ENCODE results near the gene TBC1D19.
"Not testable (repeated sequence)": the region's sequence is repeated elsewhere in the genome, so short reads cannot be mapped to it uniquely, and the experiment has no call there.

The TBC1D19 gene

DNA sequence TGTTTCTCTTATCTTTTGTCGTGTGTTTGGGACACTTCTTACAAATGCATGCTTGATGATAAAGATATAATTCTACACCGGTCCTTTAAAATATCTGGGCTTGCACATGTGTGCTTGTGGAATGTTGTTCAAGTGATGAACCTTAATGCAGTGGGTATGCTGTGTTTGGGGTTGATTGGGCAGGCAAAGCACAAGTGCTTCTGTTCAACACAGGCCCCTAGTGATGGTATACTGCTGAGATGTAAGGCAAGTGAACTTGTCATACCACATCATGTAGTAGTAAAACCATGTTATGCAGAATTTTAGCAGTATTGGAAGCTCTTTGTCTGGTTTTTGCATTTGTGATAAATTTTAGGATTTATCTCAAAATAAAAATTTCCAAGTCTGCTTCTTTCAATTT, 23.9 kb downstream of the TBC1D19 start:
- DNase-seq: no peak

DNA sequence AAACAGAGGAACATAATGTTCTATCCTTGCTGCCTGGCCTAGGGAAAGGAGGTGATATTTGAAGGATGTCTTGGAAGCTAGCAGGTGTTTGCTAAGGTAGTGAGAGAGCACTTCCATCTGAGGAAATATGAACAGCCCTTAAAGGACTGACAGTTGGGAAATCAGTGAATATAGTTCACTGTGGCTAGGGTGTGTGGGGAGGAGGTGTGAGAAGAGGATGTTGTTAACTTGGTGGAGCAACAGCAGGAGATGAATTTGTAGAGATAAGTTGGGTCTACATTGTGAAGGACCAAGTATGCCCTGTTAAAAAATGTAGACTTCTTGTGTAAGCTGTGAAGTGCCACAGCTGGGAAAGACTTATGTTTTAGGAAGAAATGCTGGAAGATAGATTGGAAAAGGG, 25.5 kb downstream of the TBC1D19 start:
- no peak for DNase-seq

DNA sequence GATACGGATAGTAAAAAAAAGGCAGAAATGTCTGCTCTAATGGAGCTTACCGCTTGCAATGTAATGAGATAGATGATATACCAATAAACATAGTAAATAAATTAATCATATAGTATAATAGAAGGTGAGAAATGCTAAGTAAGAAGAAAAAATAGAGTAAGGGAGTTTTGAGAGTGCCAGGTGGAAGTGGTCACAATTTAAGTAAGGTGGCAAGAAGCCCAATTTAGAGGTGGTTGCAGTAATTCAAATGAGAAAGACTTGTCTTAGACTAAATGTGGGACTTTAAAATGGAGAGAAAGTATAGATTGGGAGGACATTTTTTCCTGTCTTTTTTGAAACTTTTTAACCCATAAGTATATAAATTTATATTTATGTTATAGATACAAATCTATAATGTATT, 26.0 kb downstream of the TBC1D19 start:
- no peak for DNase-seq

DNA sequence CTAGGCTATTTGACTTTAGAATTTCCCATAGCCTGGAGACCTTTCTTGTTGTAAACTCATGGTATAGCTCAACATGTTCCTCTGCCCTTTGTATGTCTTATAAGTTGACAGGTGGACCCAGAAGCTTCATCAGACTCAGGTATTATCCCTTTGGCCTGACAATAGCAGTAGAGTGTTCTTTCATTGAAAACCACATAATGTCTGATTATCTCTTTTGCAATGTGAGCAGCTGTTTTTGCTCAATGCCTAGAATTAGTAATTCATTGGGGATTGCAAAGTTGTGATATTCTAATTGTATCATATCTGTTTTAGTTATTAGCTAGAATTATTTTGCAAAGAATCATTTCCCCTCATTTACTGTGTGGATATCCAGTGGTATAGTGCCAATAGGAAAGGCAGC, 27.5 kb downstream of the TBC1D19 start:
- no peak for DNase-seq

DNA sequence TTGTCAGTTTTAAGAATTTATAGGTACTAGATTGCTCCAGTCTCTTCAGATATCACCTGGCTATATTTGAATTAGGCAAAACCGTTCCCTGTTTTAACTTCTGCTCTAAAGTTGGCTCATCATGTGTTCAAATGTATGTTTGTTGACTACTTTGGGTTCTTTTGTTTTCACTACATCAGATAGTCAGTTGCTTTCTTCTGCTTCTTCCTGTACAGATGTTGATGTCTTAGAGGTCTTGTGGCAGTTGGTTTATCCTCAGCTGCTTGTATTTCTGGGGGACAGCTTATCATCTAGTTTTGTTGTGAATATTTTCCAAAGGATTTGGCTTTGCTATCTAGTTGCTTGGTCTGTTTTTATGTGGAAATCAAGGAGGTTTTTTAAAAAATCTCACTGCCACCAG, 28.0 kb downstream of the TBC1D19 start:
- DNase-seq: no peak

DNA sequence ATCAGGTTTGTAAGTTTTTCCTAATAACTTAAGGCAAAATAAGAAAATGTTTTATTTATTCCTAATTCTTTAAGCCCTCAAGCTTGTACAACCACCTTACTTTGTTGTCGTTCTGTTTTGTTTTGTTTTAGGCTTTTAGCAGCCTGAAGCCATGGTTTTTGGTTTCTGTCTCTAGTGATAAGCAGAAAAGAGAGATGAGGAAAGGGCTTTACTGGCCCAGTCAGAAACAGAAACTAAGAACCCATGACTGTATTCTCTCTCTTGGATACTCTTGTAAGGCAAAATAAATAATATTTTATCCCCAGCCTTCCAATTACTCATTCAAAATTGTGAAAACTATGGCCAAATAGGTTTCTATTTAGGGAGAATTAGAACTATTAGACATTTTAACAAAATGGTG, 29.4 kb downstream of the TBC1D19 start:
- no peak for DNase-seq

DNA sequence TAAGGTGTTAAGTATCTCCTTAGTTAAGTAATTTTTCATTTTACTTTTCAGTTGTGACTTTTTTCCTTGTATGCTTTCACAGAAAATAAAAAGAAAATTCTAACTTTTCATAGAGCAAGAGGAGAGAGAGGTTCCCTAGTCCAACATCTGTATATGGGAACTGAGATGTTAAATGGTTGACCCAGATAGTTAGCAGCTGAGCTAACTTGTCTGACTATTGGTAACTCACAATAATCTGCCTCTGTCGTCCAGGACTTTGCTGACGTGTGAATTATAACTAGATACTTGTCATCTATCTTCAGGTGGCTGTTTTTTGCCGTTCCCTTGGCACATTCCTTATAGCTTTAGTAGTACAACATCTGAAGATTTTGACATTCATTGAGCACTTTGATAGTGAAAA, 29.9 kb downstream of the TBC1D19 start:
- no peak for DNase-seq

DNA sequence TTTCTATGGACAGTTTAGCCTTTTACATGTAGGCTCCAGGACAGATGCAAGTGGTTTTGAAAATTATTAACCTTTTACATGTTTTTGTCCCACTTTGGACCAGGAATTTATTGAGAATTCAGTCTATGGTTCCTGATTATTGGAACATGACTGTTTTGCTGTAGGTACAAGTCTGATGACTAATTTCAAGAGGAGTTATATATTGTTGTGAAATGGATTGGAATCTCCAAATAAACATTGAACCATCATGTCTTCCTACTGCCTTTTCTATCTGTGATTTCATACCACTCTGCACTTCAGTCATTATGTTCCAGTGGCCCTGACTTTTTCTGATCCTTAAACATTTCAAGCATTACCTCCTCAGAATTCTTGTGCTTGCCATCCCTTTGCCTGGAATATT, 35.9 kb downstream of the TBC1D19 start:
- DNase-seq: no peak

DNA sequence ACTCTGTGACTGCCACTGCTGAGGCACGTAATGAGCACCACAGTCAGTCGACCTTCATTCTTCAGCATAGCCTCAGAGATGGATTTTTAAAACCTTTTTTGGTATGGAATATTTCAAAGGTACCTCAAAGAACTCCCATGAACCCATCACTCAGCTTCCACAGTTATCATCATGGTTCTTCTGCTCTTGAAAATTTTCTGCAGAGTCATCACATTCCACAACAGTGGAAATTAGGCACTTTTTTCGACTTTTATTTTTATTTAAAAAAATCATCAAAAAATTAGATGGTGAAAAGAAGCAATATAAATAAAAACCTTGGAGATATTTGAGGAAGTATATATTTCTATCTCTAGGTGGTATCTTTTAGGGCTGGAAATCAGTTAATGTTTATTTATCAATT, 37.5 kb downstream of the TBC1D19 start:
- no peak for DNase-seq

DNA sequence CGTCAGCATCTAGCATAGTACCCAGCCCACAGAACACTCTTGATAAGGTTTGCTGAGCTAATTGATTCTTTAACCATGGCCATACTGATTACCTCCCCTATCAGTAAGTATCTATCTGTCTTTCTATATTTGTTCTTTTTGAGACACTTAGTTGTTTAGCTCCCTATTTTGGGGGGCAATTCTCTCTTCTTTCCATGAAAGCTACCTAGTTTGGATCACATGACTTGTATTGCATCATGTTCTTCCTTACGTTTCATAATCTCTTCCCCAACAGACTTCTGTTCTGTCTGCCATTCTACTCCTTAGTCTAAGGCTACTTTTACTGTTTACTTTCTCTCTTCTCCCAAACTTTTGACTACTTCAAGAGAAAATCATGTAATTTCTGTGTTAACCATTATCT, 39.0 kb downstream of the TBC1D19 start:
- DNase-seq: no peak

DNA sequence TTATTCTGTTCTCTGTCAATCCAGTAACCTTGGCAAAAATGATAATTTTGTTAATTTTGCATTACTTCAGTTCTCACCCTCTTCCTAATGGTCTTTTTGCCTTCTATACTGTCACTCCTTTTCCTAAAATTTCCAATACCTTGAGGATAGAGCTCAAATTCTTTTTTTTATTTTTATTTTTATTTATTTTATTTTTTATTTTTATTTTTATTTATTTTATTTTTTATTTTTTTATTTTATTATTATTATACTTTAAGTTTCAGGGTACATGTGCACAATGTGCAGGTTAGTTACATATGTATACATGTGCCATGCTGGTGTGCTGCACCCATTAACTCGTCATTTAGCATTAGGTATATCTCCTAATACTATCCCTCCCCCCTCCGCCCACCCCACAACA, 42.8 kb downstream of the TBC1D19 start:
- not testable (repeated sequence) for DNase-seq

DNA sequence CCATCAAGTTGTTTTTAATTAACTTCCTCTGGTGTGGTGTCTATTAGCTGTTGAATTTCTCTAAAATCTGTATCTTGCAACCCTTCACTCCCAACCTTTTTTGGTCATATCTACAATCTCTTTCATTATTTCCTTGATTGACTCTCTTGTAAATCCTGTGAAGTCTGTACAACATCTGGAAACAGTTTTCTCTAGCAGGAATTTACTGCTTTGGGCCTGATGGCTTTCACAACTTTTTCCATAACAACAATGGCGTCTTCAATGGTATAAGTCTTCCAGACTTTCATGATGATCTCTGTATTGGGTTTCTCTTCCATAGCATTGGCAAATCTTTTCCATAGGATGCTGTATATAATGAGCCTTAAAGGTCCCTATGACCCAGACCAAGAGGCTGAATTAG, 49.0 kb downstream of the TBC1D19 start:
- no peak for DNase-seq

DNA sequence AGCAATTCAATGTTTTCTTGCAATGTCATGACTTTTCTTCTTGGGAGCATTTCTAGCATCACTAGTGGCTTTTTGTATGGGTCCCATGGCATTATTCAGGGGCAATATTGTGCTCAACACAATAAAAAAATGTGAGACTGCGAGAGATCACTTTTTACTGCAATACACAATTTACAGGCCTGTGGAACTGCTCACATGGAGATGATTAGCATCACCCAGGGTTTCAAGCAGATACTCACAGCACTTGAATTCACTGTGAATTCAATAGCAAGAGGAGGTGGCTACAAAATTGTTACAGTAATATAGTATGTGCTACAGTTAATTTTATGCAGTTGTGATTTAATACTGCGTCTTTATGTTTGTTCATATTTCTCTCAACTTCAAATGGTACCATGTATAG, 50.4 kb downstream of the TBC1D19 start:
- DNase-seq: no peak

DNA sequence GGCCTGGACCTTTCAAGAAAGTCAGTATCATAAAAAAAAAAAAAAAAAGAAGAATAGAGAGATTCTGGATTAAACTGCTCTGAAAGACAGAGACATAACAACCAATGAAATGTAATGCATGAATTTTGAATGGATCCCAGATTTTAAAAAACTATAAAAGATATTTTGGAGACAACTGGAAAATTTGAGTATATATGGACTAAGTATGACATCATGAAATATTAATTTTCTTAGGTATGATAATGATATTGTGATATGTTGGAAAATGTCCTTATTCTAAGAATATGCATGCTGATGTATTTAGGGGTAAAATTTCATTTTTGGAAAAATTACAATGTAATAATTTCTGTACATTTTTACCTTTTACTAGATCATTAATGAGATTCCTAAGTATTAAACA, 52.6 kb downstream of the TBC1D19 start:
- no peak for DNase-seq

DNA sequence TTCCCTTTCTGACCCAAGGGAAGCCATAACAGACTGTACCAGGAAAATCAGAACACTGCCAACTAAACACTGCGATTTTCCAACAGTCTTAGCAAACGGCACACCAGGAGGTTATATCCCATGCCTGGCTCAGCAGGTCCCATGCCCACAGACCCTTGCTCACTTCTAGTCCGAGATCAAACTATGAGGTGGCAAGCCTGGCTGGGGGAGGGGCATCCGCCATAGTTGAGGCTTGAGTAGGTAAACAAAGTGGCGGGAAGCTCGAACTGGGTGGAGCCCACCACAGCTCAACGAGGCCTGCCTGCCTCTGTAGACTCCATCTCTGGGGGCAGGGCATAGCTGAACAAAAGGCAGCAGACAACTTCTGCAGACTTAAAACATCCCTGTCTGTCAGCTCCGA, 56.8 kb downstream of the TBC1D19 start:
- DNase-seq: not testable (repeated sequence)

DNA sequence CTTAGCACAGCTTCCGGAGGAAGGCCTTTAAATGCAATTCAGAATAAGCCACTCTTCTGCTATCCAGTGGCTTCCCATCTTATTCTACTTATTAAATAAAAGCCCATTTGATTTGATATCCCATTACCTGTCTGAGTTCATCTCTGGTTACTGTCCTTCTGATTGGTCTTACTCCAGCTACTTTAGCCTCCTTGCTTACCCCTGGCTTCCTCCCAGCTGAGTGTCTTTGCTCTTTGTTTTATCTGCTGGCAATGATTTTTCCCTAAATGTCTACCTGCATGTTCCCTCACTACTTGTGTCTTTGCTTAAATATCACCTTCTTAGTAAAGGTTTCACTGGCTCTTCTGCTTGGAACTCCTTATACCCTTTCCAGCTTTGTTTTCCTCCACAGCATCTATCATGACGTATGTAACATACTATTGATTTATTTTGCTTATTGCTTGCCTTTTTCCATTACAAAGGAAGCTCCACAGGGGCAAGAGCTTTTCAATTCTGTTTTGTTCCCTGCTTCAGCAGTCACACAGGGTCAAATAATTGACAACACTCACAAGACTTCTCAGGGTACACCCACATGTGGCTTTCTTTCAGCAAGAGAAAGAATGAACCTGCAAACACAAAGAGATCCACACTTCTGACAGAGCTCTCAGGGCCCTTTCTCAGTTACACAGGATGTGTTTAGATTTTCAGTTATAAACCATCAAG, 63.8 kb downstream of the TBC1D19 start:
- DNase-seq: no peak

DNA sequence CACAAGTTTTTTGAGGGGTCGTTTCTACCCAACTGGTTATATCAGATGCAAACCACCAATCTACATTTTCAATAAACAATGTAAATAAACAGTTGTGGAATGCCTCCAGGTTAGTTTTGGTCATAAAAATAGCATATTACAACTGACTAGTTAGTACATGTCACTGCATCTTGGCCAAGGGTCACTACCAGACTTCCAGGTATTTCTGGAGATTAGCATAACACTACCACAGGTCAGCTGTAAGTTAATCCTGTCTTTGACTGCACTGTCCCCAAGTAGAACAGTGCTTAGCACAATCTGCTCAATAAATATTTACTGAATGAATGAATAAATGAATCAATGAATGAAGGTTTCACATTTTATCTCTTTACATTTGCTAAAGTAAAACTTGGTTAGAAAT, 64.4 kb downstream of the TBC1D19 start:
- DNase-seq: no peak

DNA sequence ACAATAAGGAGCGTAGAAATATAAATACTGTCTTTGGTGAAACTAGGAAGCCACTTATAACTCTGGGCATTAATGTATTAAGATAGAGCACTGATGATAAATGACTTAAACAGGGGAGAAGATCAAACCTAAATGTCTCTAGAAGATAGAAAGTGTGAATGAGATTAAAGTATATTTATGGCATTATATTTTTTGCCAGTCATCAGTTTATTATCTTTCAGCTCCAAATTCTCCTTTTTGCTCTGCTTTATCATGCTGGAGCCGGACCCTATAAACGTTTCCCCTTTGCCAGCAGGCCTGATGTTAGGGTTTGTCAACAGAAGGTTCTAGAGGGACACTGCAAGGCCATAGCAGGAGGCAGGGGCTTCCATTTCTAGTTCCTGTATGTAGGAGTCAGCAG, 76.4 kb downstream of the TBC1D19 start:
- DNase-seq: no peak

DNA sequence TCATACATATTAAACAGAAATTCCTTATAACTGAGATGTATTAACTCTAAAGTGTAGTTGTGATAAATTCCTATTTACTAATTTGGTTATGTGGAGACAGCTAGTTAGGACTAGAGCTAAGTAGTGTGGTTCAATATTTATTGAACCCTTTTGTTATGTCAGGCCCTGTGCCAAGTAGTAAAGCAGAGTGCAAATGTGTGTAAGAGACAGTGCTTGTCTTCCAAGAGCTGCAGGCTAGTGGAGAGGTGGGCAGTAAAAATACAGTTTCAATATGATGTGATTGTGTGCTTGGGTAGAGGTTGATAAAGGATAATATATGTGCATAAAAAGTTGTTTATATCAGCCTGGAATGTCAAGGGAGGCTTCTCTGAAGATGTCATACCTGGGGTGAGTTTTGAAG, 80.0 kb downstream of the TBC1D19 start:
- DNase-seq: no peak

DNA sequence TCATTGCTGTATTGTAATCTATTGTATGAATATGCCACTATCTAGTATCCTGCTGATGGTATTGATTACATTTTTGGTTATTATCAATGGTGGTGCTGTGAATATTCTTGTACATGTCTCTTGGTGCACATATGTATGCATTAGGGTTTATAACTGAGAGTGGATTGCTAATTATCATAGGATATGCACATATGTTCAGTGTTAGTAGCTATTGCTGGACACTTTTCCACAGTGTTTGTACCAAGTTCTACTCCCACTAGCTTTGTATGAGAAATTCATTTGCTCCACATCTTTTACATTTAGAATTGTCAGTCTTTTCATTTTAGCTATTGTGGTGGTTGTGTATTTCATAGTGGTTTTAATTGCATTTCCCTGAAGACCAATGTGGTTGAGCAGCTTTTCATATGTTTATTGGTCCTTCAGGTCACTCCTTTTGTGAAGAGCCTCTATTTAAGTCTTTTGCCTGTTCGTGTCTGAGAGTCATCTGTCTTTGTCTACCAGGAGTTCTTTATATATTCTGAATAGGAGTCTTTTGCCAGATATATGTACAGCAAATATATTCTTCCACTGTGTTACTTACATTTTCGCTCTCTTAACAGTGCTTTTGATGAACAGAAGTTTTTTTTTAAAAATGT, 87.1 kb downstream of the TBC1D19 start:
- peak in 1 of 2 experiments; percentile 13 for DNase-seq

DNA sequence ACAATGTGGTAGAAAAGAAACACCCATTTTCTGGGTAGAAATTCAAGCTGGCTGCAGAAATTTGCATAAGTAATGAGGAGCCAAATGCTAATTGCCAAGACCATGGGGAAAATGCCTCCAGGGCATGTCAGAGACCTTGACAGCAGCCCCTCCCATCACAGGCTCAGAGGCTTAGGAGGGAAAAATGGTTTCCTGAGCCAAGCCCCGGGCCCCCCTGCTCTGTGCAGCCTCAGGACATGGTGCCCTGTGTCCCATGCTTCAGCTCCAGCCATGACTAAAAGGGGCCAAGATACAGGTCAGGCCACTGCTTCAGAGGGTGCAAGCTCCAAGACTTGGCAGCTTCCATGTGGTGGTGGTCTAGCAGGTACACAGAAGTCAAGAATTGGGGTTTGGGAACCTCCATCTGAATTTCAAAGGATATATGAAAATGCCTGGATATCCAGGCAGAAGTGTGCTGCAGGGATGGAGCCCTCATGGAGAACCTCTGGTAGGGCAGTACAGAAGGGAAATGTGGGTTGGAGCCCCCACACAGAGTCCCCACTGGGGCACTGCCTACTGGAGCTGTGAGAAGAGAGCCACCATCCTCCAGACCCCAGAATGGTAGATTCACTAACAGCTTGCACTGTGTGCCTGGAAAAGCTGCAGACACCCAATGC, 95.3 kb downstream of the TBC1D19 start:
- not testable (repeated sequence) for DNase-seq

DNA sequence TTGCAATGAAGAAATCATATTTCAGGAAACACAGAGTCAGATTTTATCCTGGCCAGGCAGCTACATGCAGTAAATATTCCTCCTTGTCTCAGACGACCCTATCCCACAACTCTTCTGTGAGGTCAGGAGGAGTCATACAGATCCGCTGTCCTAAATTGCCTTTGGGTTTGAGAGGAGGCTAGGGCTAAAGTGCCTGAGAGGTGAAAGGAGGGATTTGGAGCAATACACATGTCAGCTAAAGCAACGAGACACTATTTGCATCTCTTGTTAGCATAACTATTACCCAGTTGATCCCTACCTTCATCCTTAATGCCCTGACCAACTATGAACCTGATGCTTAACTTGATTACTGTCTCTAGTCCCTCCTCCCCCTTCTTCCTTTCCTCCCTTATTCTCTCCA, 98.6 kb downstream of the TBC1D19 start:
- DNase-seq: no peak

DNA sequence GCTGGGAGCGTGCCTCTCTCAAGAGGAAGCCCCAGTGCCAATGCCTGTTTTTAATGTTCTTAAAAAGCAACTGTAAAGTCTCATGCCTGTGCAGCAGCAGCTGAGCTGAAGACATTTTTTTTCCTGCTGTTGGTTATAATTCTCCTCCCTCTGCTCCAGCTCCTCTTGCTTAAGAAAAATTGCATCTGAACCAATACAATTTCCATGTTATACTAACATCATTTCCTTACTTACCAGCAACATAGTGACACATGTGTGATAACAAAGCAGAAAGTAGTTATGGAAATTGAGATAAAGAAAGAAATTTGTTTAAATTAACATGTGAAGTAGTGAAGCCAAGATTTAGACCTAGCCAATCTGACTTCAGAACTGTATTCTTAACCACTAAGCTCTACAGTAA, 101.4 kb downstream of the TBC1D19 start:
- no peak for DNase-seq

DNA sequence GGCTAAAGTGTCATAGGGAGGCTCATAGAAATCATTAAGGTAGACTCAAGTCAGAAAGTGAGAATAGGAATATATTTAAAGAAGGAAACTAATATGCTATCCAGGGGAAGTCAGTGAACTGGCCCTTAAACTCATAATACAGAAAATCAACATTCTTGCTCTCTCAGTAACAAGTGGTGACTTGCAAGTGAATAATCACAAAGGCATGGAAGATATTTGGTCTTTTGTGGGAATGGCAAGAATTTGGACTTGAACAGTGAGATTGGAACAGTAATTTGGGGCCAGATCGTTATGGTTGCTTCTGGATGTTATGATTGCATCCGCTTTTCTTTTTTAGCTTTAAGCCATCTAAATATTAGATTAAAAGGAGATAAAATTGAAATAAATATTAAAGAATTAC, 103.8 kb downstream of the TBC1D19 start:
- no peak for DNase-seq

DNA sequence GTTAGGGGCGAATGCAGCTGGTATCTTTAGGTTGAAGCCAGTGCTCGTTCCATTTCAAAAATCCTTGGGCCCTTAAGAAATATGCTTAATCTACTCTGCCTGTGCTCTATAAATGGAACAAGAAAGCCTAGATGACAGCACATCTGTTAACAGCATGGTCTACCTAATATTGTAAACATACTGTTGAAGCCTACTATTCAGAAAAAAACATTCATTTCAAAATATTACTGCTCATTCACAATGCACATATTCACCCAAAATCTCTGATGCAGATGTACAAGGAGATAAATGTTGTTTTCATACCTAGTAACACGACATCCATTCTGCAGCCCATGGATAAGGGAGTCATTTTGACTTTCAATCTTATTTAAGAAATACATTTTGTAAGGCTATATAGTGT, 106.6 kb downstream of the TBC1D19 start:
- DNase-seq: no peak

Measured in NCI-H524 (cell line).